ENCODE results near the gene RIMKLB. TPM values are rescaled to one million over a fixed set of nuclear protein-coding genes. Genes with fewer than 3 reads are reported as not detected.
A peak's percentile ranks its signal among the peaks of the same experiment; 100 is the strongest.

RIMKLB gene
- total RNA-seq = 10.6 TPM

- peak; percentile 84 for ATAC-seq
Measured at GRCh38 chr12:8697476-8698131, at the start of gene RIMKLB. Gene RIMKLB (plus strand): TSS chr12:8697991. CDS start chr12:8713867, 15,876 bp downstream.

GRCh38 chr12:8648576-8649205 is 49.1 kb upstream of the RIMKLB start:
- no peak for ATAC-seq

GRCh38 chr12:8655421-8655820 is 42.4 kb upstream of the RIMKLB start:
- no peak for ATAC-seq

- ATAC-seq = peak; percentile 26
Measured at GRCh38 chr12:8658346-8658745, 39.4 kb upstream of the RIMKLB start.

- no peak for ATAC-seq
Measured at GRCh38 chr12:8661016-8661415, 36.8 kb upstream of the RIMKLB start.

GRCh38 chr12:8661751-8662150 is 36.0 kb upstream of the RIMKLB start:
- no peak for ATAC-seq

- peak; percentile 17 for ATAC-seq
Measured at GRCh38 chr12:8662593-8662992, 35.2 kb upstream of the RIMKLB start, which contains the start of gene MFAP5. Gene MFAP5 (minus strand): TSS chr12:8662826. CDS start chr12:8662104, 722 bp downstream.

- ATAC-seq = no peak
Measured at GRCh38 chr12:8664228-8664913, 33.4 kb upstream of the RIMKLB start.

GRCh38 chr12:8665759-8666158 is 32.0 kb upstream of the RIMKLB start:
- ATAC-seq = no peak

- ATAC-seq = no peak
Measured at GRCh38 chr12:8667270-8667669, 30.5 kb upstream of the RIMKLB start.

- ATAC-seq = no peak
Measured at GRCh38 chr12:8668441-8668840, 29.4 kb upstream of the RIMKLB start.

GRCh38 chr12:8672381-8672780 is 25.4 kb upstream of the RIMKLB start:
- no peak for ATAC-seq

GRCh38 chr12:8675591-8676036 is 22.2 kb upstream of the RIMKLB start:
- ATAC-seq = no peak

GRCh38 chr12:8676651-8677050 is 21.1 kb upstream of the RIMKLB start:
- ATAC-seq = no peak

GRCh38 chr12:8677362-8677761 is 20.4 kb upstream of the RIMKLB start:
- no peak for ATAC-seq

- ATAC-seq = no peak
Measured at GRCh38 chr12:8678661-8679111, 19.1 kb upstream of the RIMKLB start.

GRCh38 chr12:8680533-8680932 is 17.3 kb upstream of the RIMKLB start:
- ATAC-seq = no peak

GRCh38 chr12:8681129-8681884 is 16.5 kb upstream of the RIMKLB start:
- peak; percentile 88 for ATAC-seq

- ATAC-seq = no peak
Measured at GRCh38 chr12:8685051-8685450, 12.7 kb upstream of the RIMKLB start.

- ATAC-seq = peak; percentile 95
Measured at GRCh38 chr12:8687846-8688601, 9.8 kb upstream of the RIMKLB start.

- no peak for ATAC-seq
Measured at GRCh38 chr12:8689681-8690080, 8.1 kb upstream of the RIMKLB start.

- ATAC-seq = peak; percentile 44
Measured at GRCh38 chr12:8692573-8692972, 5.2 kb upstream of the RIMKLB start.
